GM10847 (cell line): ENCODE data around the gene ARHGAP24.

Experiments
- POLR2A ChIP-seq: IDR thresholded peaks from 2 replicates; pipeline ENCODE4 v1.6.1; 2011; ENCODE audit not compliant: insufficient read length; ENCODE audit errors: extremely low read depth

ARHGAP24 gene

GRCh38 chr4:85946821-85947220, 471.9 kb downstream of the ARHGAP24 start:
- no peak for TF ChIP-seq POLR2A

GRCh38 chr4:85951099-85951498, 476.1 kb downstream of the ARHGAP24 start:
- TF ChIP-seq POLR2A: no peak

- TF ChIP-seq POLR2A: no peak
These were observed 477.6 kb downstream of the ARHGAP24 start for GRCh38 chr4:85952528-85952927.

GRCh38 chr4:85952972-85953650, 478.2 kb downstream of the ARHGAP24 start:
- no peak for TF ChIP-seq POLR2A

- no peak for TF ChIP-seq POLR2A
These were observed 478.7 kb downstream of the ARHGAP24 start for GRCh38 chr4:85953651-85954018.

- no peak for TF ChIP-seq POLR2A
These were observed 480.8 kb downstream of the ARHGAP24 start for GRCh38 chr4:85955620-85956292.

GRCh38 chr4:85956293-85956945, 481.5 kb downstream of the ARHGAP24 start:
- no peak for TF ChIP-seq POLR2A

- TF ChIP-seq POLR2A: no peak
These were observed 486.9 kb downstream of the ARHGAP24 start for GRCh38 chr4:85961887-85962286.

GRCh38 chr4:85963231-85963630, 488.3 kb downstream of the ARHGAP24 start:
- no peak for TF ChIP-seq POLR2A

GRCh38 chr4:85964298-85964697, 489.3 kb downstream of the ARHGAP24 start:
- TF ChIP-seq POLR2A: no peak

- TF ChIP-seq POLR2A: no peak
These were observed 490.6 kb downstream of the ARHGAP24 start for GRCh38 chr4:85965529-85965928.

- TF ChIP-seq POLR2A: no peak
These were observed 491.4 kb downstream of the ARHGAP24 start for GRCh38 chr4:85966373-85966772.

- TF ChIP-seq POLR2A: no peak
These were observed 492.9 kb downstream of the ARHGAP24 start for GRCh38 chr4:85967872-85968271.

- TF ChIP-seq POLR2A: no peak
These were observed 494.2 kb downstream of the ARHGAP24 start for GRCh38 chr4:85968945-85969819.

- TF ChIP-seq POLR2A: no peak
These were observed 495.6 kb downstream of the ARHGAP24 start for GRCh38 chr4:85970535-85970934.
